GM12878 (cell line): Measurements from ENCODE around the gene ATP6V1G2. TPM values are rescaled to one million over a fixed set of nuclear protein-coding genes. Genes with fewer than 3 reads are reported as not detected.
"Not testable (repeated sequence)": the region's sequence is repeated elsewhere in the genome, so short reads cannot be mapped to it uniquely, and the experiment has no call there.

Experiments used
- ATAC-seq: fragments of 200-7000 bp; cut with Tn5 transposase; 3 replicates; pipeline ENCODE4 v1.9.1; 2020; ENCODE audit warnings: mild to moderate bottlenecking, moderate library complexity
- BruUV-seq: library from RNA; stranded (reverse); fragments of 400-500 nt; replicated peaks from 2 replicates; lab custom pipeline; 2021; lab: Mats Ljungman, UMichigan
- CTCF ChIA-PET: fragments of 300-600 bp; sonication (Branson Sonifier 250); formaldehyde crosslinking; extraction: SDS; loops from one replicate; lab custom pipeline; 2021; ENCODE audit warnings: inconsistent platforms; lab: Yijun Ruan, JAX
- POLR2A ChIA-PET: fragments of 350-600 bp; formaldehyde crosslinking; extraction: SDS; loops from one replicate; lab custom pipeline; 2021; ENCODE audit warnings: inconsistent platforms; lab: Charles Lee
- RAD21 ChIA-PET: fragments of 300-600 bp; sonication (Branson Sonifier 250); formaldehyde crosslinking; loops from one replicate; lab custom pipeline; 2023; ENCODE audit warnings: antibody characterized with exemption; ENCODE audit not compliant: unreplicated experiment; lab: Charles Lee
- SMC1A ChIA-PET: fragments of 300-600 bp; sonication (Branson Sonifier 250); formaldehyde crosslinking; loops from one replicate; lab custom pipeline; 2023; ENCODE audit not compliant: unreplicated experiment, uncharacterized antibody; lab: Charles Lee
- DNase-seq: peaks from one replicate; pipeline ENCODE4 v3.0.0-alpha.2; 2011; ENCODE audit warnings: low read depth, low spot score
- FAIRE-seq: peaks from 3 replicates; lab custom pipeline; 2011; peaks lifted over from hg19 to GRCh38; lab: Jason Lieb, UNC
- H2AFZ ChIP-seq: 2 replicates; pipeline ENCODE4 v1.6.0; 2011; ENCODE audit warnings: low read depth, low read length, control low read depth; ENCODE audit not compliant: control insufficient read depth
- H3K27ac ChIP-seq: 2 replicates; pipeline ENCODE4 v1.5.1; 2011; ENCODE audit warnings: control low read depth; ENCODE audit not compliant: control insufficient read depth, insufficient read depth
- H3K27me3 ChIP-seq, 2 experiments: replicated peaks in 1 of 2; 2 replicates each; pipeline versions ENCODE4 v1.6.0 to v1.6.1; 2011; ENCODE audit warnings: low read length in 1 of 2; ENCODE audit not compliant: control insufficient read depth in 2 of 2, insufficient read depth in 2 of 2
- H3K36me3 ChIP-seq, 2 experiments: 2 replicates each; pipeline ENCODE4 v1.5.1; 2011; ENCODE audit warnings: low read length in 1 of 2; ENCODE audit not compliant: control insufficient read depth in 2 of 2, insufficient read depth in 2 of 2
- H3K4me1 ChIP-seq: 2 replicates; pipeline ENCODE4 v1.6.1; 2011; ENCODE audit warnings: mild to moderate bottlenecking, low read length, moderate library complexity, mixed read lengths; ENCODE audit not compliant: control insufficient read depth, insufficient read depth
- H3K4me2 ChIP-seq: 2 replicates; pipeline ENCODE4 v1.6.0; 2011; ENCODE audit warnings: control low read depth; ENCODE audit not compliant: control insufficient read depth, insufficient read depth
- H3K4me3 ChIP-seq: fragments of 200-600 bp; sonication (generic); 2 replicates; pipeline ENCODE4 v1.5.1; 2016
- H3K79me2 ChIP-seq: 2 replicates; pipeline ENCODE4 v1.6.0; 2011; ENCODE audit warnings: low read length; ENCODE audit not compliant: control insufficient read depth, insufficient read depth
- H3K9ac ChIP-seq: 2 replicates; pipeline ENCODE4 v1.8.0; 2011; ENCODE audit warnings: low read length, control low read depth, mixed read lengths; ENCODE audit not compliant: control insufficient read depth, insufficient read depth
- H3K9me3 ChIP-seq: replicated peaks from 3 replicates; pipeline ENCODE4 v1.5.1; 2011; ENCODE audit warnings: mild to moderate bottlenecking, low read length; ENCODE audit not compliant: control insufficient read depth, insufficient read depth
- H4K20me1 ChIP-seq: 2 replicates; pipeline ENCODE4 v1.6.0; 2011; ENCODE audit not compliant: control insufficient read depth, insufficient read depth
- EED ChIP-seq: sonication (generic); IDR thresholded peaks from 2 replicates; pipeline ENCODE4 v1.6.1; 2016; ENCODE audit warnings: antibody characterized with exemption, low read depth
- POU2F2 ChIP-seq: IDR thresholded peaks from 3 replicates; pipeline ENCODE4 v1.6.1; 2011; ENCODE audit warnings: low read depth, mild to moderate bottlenecking, low read length, borderline replicate concordance
- RAD21 ChIP-seq: IDR thresholded peaks from 2 replicates; pipeline ENCODE4 v1.6.1; 2011; ENCODE audit warnings: mild to moderate bottlenecking, low read depth, low read length, moderate library complexity; ENCODE audit not compliant: insufficient read depth
- SPI1 ChIP-seq: IDR thresholded peaks from 2 replicates; pipeline ENCODE4 v1.6.1; 2011; ENCODE audit warnings: low read depth, mild to moderate bottlenecking, low read length, moderate library complexity, borderline replicate concordance; ENCODE audit not compliant: insufficient read depth
- WGBS: methylation state at CpG from one replicate; pipeline ENCODE4 v1.1.6; 2016; ENCODE audit warnings: low lambda C conversion rate; ENCODE audit not compliant: insufficient replicate concordance, insufficient coverage; ENCODE audit errors: missing lambda C conversion rate; 5-methylcytosine and 5-hydroxymethylcytosine counted together
- in situ Hi-C: fragments of 300-500 bp; cut with MboI; formaldehyde crosslinking; loops from 9 replicates; pipeline ENCODE4 v1.14.3; 2018; ENCODE audit warnings: mixed read lengths
- intact Hi-C: fragments of 100-400 bp; cut with micrococcal nuclease; formaldehyde crosslinking; loops from one replicate; pipeline ENCODE4 v1.14.2; 2022; ENCODE audit not compliant: unreplicated experiment
- polyA plus RNA-seq, 11 experiments: library from polyadenylated mRNA; depleted of rRNA in 4 of 11; unstranded in 6 of 11; stranded (reverse) in 5 of 11; fragments of >200 nt; fragmentation: Nextera tagmentation in 4 of 11; fragmentation: Illumina TruSeq in 1 of 11; extraction: Ambion mirVana in 4 of 11; extraction: Trizol in 1 of 11; gene quantifications; 1 replicate in 1 of 11; 2 replicates in 10 of 11; pipeline versions ENCODE4 v1.2.1 to v1.2.3, GENCODE V29; 2011 to 2016; ENCODE audit warnings: inconsistent platforms in 2 of 11, missing spikeins in 2 of 11, low read depth in 1 of 11
- total RNA-seq, 4 experiments: library from RNA; depleted of rRNA in 3 of 4; stranded (reverse); fragments of >200 nt in 3 of 4; fragmentation: Illumina TruSeq in 1 of 4; extraction: Trizol in 1 of 4; gene quantifications; 2 replicates each; pipeline versions ENCODE4 v1.2.1 to v1.2.3, GENCODE V29; 2013 to 2021
- TF ChIP-seq, protein P1 (sequence below): fragments of 450-650 bp; IDR thresholded peaks from 2 replicates; pipeline ENCODE4 v1.6.1; 2017; ENCODE audit warnings: mild to moderate bottlenecking, moderate library complexity
- TF ChIP-seq, protein P2 (sequence below): fragments of 450-650 bp; IDR thresholded peaks from 2 replicates; pipeline ENCODE4 v1.6.1; 2017; ENCODE audit warnings: mild to moderate bottlenecking, low read depth, inconsistent platforms; ENCODE audit not compliant: poor library complexity, severe bottlenecking
- TF ChIP-seq, protein P3 (sequence below): fragments of 450-650 bp; IDR thresholded peaks from 2 replicates; pipeline ENCODE4 v1.6.1; 2016; ENCODE audit warnings: mild to moderate bottlenecking
- TF ChIP-seq, protein P4 (sequence below): fragments of 450-650 bp; IDR thresholded peaks from 2 replicates; pipeline ENCODE4 v1.6.1; 2017; ENCODE audit warnings: low read depth, mild to moderate bottlenecking, moderate library complexity
- TF ChIP-seq, protein P5 (sequence below), 3 experiments: IDR thresholded peaks in 2 of 3; conservative IDR thresholded peaks in 1 of 3; 2 replicates each; pipeline ENCODE4 v1.5.1; 2011; ENCODE audit warnings: low read depth in 3 of 3, low read length in 3 of 3, mild to moderate bottlenecking in 3 of 3, control low read depth in 2 of 3, moderate library complexity in 2 of 3, inconsistent platforms in 1 of 3, mixed read lengths in 1 of 3; ENCODE audit not compliant: control insufficient read depth in 2 of 3, insufficient read depth in 1 of 3; ENCODE audit errors: extremely low read depth in 1 of 3

Gene ATP6V1G2
- total and polyA plus RNA-seq, 10 of the 15 experiments (the other 5 are each of a cell fraction or from before 2014, with no cell fraction given), result 0.45 to 8.9 (median 2.8) TPM

DNA sequence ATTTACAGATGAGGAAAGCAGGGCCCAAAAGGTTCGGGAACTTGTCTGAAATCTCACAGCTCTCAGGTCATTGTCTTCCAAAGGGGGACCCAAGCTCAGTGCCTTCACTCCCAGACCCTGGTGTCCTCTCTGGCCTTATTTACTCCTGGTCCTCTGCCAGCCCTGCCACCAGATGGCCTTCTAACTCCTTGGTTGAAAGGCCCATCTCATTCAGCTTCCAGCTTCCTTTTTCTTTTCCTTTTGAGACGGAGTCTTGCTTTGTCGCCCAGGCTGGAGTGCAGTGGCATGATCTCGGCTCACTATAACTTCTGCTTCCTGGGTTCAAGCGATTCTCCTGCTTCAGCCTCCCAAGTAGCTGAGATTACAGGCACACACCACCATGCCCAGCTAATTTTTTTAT is 5.0 kb upstream of the ATP6V1G2 start:
- intact Hi-C loops, result loop anchor here (1.0 to 2.0 kb wide), 2 partner anchors 29 to 47 kb away; no protein-coding TSS in a partner anchor
- SMC1A ChIA-PET, result interaction anchor here (0.7 to 34.7 kb wide), 15 partner anchors 9 to 279 kb away, joined by 3 to 1989 read pairs (median 6); partner anchors contain the start of genes AIF1, DDX39B, GPANK1 and LST1
- peak; percentile 17; the same call in 1 of the 2 replicates for TF ChIP-seq SPI1
- TF ChIP-seq, protein P1, sequence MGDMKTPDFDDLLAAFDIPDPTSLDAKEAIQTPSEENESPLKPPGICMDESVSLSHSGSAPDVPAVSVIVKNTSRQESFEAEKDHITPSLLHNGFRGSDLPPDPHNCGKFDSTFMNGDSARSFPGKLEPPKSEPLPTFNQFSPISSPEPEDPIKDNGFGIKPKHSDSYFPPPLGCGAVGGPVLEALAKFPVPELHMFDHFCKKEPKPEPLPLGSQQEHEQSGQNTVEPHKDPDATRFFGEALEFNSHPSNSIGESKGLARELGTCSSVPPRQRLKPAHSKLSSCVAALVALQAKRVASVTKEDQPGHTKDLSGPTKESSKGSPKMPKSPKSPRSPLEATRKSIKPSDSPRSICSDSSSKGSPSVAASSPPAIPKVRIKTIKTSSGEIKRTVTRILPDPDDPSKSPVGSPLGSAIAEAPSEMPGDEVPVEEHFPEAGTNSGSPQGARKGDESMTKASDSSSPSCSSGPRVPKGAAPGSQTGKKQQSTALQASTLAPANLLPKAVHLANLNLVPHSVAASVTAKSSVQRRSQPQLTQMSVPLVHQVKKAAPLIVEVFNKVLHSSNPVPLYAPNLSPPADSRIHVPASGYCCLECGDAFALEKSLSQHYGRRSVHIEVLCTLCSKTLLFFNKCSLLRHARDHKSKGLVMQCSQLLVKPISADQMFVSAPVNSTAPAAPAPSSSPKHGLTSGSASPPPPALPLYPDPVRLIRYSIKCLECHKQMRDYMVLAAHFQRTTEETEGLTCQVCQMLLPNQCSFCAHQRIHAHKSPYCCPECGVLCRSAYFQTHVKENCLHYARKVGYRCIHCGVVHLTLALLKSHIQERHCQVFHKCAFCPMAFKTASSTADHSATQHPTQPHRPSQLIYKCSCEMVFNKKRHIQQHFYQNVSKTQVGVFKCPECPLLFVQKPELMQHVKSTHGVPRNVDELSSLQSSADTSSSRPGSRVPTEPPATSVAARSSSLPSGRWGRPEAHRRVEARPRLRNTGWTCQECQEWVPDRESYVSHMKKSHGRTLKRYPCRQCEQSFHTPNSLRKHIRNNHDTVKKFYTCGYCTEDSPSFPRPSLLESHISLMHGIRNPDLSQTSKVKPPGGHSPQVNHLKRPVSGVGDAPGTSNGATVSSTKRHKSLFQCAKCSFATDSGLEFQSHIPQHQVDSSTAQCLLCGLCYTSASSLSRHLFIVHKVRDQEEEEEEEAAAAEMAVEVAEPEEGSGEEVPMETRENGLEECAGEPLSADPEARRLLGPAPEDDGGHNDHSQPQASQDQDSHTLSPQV, result peak; percentile 47; the same call in 1 of the 2 replicates
- peak; percentile 97 for TF ChIP-seq RAD21
- peak; percentile 69 for TF ChIP-seq EED
- TF ChIP-seq, protein P2, sequence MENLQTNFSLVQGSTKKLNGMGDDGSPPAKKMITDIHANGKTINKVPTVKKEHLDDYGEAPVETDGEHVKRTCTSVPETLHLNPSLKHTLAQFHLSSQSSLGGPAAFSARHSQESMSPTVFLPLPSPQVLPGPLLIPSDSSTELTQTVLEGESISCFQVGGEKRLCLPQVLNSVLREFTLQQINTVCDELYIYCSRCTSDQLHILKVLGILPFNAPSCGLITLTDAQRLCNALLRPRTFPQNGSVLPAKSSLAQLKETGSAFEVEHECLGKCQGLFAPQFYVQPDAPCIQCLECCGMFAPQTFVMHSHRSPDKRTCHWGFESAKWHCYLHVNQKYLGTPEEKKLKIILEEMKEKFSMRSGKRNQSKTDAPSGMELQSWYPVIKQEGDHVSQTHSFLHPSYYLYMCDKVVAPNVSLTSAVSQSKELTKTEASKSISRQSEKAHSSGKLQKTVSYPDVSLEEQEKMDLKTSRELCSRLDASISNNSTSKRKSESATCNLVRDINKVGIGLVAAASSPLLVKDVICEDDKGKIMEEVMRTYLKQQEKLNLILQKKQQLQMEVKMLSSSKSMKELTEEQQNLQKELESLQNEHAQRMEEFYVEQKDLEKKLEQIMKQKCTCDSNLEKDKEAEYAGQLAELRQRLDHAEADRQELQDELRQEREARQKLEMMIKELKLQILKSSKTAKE, result peak; percentile 37
- TF ChIP-seq, protein P3, sequence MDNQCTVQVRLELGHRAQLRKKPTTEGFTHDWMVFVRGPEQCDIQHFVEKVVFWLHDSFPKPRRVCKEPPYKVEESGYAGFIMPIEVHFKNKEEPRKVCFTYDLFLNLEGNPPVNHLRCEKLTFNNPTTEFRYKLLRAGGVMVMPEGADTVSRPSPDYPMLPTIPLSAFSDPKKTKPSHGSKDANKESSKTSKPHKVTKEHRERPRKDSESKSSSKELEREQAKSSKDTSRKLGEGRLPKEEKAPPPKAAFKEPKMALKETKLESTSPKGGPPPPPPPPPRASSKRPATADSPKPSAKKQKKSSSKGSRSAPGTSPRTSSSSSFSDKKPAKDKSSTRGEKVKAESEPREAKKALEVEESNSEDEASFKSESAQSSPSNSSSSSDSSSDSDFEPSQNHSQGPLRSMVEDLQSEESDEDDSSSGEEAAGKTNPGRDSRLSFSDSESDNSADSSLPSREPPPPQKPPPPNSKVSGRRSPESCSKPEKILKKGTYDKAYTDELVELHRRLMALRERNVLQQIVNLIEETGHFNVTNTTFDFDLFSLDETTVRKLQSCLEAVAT, result peak; percentile 60
- TF ChIP-seq, protein P4, sequence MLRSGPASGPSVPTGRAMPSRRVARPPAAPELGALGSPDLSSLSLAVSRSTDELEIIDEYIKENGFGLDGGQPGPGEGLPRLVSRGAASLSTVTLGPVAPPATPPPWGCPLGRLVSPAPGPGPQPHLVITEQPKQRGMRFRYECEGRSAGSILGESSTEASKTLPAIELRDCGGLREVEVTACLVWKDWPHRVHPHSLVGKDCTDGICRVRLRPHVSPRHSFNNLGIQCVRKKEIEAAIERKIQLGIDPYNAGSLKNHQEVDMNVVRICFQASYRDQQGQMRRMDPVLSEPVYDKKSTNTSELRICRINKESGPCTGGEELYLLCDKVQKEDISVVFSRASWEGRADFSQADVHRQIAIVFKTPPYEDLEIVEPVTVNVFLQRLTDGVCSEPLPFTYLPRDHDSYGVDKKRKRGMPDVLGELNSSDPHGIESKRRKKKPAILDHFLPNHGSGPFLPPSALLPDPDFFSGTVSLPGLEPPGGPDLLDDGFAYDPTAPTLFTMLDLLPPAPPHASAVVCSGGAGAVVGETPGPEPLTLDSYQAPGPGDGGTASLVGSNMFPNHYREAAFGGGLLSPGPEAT, result peak; percentile 53
- peak; percentile 18; the same call in 1 of the 3 replicates for TF ChIP-seq POU2F2
- TF ChIP-seq, protein P5, sequence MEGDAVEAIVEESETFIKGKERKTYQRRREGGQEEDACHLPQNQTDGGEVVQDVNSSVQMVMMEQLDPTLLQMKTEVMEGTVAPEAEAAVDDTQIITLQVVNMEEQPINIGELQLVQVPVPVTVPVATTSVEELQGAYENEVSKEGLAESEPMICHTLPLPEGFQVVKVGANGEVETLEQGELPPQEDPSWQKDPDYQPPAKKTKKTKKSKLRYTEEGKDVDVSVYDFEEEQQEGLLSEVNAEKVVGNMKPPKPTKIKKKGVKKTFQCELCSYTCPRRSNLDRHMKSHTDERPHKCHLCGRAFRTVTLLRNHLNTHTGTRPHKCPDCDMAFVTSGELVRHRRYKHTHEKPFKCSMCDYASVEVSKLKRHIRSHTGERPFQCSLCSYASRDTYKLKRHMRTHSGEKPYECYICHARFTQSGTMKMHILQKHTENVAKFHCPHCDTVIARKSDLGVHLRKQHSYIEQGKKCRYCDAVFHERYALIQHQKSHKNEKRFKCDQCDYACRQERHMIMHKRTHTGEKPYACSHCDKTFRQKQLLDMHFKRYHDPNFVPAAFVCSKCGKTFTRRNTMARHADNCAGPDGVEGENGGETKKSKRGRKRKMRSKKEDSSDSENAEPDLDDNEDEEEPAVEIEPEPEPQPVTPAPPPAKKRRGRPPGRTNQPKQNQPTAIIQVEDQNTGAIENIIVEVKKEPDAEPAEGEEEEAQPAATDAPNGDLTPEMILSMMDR (IDR thresholded peaks at IDR 0.05 in 2 of 3, conservative IDR thresholded peaks at IDR 0.05 in 1 of 3; ENCODE audit: control insufficient read depth in 2 of 3, extremely low read depth in 1 of 3, insufficient read depth in 1 of 3, low read depth in 3 of 3, low read length in 3 of 3), result peak; percentile 67 to 84 (median 71); a peak in 5 of 6 replicates

More for the DNA sequence above, 5.0 kb upstream of the ATP6V1G2 start:
- not testable (repeated sequence) for H3K27ac ChIP-seq, H2AFZ ChIP-seq, BruUV-seq, DNase-seq, H3K4me2 ChIP-seq, H3K36me3 ChIP-seq, H3K27me3 ChIP-seq, H3K9me3 ChIP-seq, H3K4me3 ChIP-seq, H3K9ac ChIP-seq, H4K20me1 ChIP-seq
- CTCF ChIA-PET, result interaction anchor here (0.6 to 34.8 kb wide), 25 partner anchors 9 to 371 kb away, joined by 3 to 2098 read pairs (median 6); partner anchors contain the start of genes AIF1, DDX39B, LST1 and LTA
- Histone ChIP-seq H3K4me1 (peaks cover 33% of the 10 kb centered on the region), H3K79me2 (peaks cover 18% of the 10 kb centered on the region)
- POLR2A ChIA-PET, result interaction anchor here (0.6 to 8.5 kb wide), 13 partner anchors 9 to 271 kb away, joined by 4 to 164 read pairs (median 9); partner anchors contain the start of genes BAG6, C6orf47, DDX39B and LST1
- WGBS, result 1% methylated on average over 5 of the region's 5 CpGs
- RAD21 ChIA-PET, result interaction anchor here (0.7 to 16.9 kb wide), 23 partner anchors 8 to 281 kb away, joined by 3 to 668 read pairs (median 6); partner anchors contain the start of genes C6orf47, CLIC1, DDX39B and HSPA1B
- ATAC-seq (peak; percentile 57), FAIRE-seq (peak; percentile 41)
- in situ Hi-C loops, result loop anchor here (25.0 kb wide), 2 partner anchors 1061 to 1411 kb away; partner anchors contain the start of genes BRD2 and HLA-DMA
